Fibroblast of gingiva (primary cell): ENCODE results near the gene PLVAP.
A peak's percentile ranks its signal among the peaks of the same experiment; 100 is the strongest.

ENCODE experiments used
- DNase-seq: peaks from one replicate; pipeline ENCODE4 v3.0.0-alpha.2; 2011; ENCODE audit warnings: low read depth

PLVAP gene

GRCh38 chr19:17357078-17357666, 20.0 kb downstream of the PLVAP start:
- no peak for DNase-seq

DNA sequence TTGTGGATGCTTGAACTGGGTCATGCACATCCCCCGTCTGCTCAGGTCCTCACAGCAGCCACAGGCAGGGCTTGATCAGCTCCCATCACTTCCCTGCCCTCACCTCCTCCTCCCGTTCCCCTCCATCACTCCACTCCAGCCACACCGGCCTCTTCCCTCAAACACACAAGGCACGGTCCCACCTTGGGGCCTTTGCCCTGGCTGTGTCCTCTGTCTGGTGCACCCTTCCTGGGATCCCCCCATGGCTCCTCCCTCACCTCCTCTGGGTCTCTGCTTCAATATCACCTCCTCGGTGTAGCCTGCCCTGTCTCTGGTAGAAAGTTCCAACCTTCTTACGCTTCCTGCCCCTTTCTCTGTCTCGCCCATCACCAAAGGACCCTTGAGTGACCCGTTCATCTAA, 23.8 kb downstream of the PLVAP start:
- DNase-seq, result no peak

- no peak for DNase-seq
Measured at GRCh38 chr19:17352608-17353280, 24.4 kb downstream of the PLVAP start.

DNA sequence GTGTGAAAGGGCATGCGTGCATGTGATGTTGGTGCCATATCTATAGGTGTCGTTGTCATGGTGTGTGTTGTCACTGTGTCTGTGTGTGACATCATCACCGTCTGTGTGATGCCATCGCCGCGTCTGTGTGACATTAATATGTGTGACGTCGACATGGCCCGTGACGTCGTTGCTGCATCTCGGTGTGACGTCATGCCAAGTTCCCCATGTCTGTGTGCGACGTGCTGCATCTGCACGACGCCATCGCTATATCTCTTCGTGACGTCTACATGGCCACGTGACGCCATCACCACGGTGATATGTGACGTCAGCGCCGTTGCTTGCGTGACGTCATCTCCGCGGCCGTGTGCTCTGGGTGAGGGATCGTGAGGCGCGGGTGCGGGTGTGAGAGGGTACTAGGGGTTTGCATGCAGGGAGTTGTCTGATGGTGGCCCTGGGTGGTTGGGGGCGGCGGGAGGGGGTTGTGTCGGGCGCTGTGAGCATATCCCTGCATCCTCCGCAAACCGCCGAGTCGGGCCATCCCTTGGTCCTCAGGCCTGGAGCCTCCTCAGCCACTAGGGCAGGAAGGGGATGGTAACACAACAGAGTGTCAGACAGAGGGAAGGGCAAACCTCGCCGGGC, 25.2 kb downstream of the PLVAP start:
- no peak for DNase-seq

DNA sequence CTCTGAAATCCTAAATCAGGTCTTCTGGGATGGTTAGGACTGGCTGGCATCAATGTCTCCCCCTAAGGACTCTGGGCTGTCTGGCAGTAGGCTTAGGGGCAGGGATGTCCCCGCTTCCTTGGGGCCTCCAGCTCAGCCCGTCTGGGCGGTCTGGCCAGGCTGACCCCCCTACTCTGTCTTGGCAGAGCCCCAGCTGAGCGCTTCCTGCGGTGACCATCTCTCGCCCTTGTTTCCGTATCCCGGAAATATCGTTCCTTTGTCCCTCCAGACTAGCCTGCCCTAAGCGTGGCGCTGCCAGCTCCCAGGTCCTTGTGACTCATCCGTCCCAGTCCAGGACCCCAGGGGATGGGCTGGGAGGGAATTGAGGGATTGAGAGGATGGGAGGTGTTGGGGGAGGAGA, 28.4 kb downstream of the PLVAP start:
- DNase-seq, result peak; percentile 62

DNA sequence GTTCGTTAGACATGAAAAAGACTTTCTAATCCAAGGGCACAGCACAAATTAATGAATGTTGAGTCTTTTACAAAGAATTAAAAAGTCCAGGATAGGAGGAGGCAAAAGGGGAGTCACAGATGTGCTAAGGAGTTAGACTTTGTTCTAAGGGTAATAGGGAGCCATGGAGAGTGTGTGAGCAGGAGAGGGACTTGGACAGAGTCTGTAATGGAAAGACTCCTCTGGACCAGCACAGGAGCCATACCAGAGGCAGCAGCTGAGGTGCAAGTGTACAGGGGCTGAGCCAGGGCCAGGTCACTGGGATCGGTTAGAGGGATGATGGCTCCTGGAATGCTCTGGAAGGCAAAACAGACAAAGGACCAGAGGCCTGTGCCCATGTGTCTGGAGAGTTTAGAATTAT, 29.3 kb downstream of the PLVAP start:
- no peak for DNase-seq

DNA sequence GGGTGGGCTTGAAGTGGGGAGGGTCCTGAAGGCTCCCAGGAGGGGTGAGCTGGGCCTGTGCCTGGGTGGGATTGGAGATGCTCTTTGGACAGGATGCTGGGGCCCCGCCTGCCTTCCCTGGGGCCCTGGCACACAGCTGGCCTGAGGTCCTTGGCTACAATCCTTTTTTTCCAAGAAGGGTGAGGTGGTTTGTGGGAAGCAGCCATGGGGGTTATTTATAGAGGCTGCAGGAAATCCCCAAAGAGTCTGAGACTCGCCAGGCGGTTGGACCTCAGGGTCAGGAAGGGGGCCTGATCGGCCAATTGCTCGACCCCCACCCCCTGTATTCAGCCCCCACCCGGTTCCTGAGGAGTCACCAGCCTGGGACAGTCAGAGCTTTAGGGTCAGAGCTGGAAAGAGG, 29.8 kb downstream of the PLVAP start:
- no peak for DNase-seq

DNA sequence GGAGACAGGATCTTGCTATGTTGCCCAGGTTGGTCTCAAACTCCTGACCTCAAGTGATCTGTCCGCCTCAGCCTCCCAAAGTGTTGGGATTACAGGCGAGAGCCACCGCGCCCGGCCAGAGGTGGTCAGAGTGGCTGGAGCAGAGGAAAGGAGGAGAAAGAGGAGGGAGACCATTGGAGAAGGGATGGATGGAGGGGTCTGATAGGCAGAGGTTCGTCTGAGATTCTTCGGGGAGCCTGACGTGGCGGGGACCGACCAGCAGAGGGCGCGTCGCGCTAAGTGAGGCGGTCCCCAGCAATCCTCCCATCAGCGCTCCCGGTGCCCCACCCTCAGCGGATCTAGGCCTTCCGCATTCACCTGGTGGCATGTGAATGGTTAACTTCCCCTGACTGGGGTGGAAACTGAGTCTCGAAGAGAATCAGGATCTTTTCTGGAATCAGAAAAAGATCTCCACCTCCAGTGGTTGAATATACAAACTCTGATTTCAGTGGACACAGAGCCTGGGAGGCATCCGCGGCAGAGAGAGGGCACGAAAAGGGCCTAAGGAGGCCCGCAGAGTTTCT, 31.0 kb downstream of the PLVAP start:
- peak; percentile 40 for DNase-seq

DNA sequence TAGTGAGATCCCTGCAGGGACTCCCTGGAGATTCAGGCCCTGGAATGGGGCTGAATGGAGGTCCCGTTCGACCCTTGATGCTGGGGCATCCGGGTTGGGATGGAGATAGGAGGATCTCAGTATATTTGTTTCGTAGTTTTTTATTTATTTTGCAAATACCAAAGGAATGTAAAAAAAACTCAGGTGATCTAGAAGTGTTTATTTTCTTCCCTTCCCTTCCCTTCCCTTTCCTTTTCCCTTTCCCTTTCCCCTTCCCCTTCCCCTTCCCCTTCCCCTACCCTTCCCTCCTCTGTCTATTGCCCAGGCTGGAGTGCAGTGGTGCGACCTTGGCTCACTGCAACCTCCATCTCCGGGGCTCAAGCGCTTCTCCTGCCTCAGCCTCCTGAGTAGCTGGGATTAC, 35.3 kb downstream of the PLVAP start:
- no peak for DNase-seq

GRCh38 chr19:17341386-17341785, 35.8 kb downstream of the PLVAP start:
- DNase-seq, result no peak

GRCh38 chr19:17340871-17341357, 36.2 kb downstream of the PLVAP start:
- DNase-seq, result no peak

GRCh38 chr19:17340302-17340870, 36.8 kb downstream of the PLVAP start:
- no peak for DNase-seq

- no peak for DNase-seq
Measured at GRCh38 chr19:17339088-17339741, 37.9 kb downstream of the PLVAP start.

DNA sequence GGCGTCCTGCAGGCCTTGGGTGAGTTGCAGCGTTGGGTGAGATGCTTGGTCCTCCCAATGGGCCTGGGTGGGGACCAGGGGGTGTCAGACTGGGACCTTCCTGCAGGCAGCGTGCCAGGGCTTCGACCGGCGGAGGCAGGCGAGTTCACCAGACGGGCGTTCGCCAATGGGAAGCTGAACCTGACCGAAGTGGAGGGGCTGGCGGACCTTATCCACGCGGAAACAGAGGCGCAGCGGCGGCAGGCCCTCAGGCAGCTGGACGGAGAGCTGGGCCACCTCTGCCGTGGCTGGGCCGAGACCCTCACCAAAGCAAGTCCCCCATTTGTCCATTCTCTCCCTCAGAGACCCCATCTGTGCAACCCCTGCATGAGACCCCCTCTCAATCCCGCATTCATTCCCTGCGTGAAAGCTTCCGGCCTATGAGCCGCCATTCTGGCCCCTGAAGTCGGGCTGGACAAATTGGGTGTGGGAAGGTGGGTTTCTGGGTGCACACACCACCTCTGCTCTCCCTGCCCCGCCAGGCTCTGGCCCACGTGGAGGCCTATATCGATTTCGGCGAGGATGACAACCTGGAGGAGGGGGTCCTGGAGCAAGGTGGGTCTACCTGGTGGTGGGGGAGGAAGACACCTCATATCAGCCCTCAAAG, 38.6 kb downstream of the PLVAP start:
- DNase-seq, result no peak

GRCh38 chr19:17337675-17338432, 39.3 kb downstream of the PLVAP start:
- DNase-seq, result no peak

DNA sequence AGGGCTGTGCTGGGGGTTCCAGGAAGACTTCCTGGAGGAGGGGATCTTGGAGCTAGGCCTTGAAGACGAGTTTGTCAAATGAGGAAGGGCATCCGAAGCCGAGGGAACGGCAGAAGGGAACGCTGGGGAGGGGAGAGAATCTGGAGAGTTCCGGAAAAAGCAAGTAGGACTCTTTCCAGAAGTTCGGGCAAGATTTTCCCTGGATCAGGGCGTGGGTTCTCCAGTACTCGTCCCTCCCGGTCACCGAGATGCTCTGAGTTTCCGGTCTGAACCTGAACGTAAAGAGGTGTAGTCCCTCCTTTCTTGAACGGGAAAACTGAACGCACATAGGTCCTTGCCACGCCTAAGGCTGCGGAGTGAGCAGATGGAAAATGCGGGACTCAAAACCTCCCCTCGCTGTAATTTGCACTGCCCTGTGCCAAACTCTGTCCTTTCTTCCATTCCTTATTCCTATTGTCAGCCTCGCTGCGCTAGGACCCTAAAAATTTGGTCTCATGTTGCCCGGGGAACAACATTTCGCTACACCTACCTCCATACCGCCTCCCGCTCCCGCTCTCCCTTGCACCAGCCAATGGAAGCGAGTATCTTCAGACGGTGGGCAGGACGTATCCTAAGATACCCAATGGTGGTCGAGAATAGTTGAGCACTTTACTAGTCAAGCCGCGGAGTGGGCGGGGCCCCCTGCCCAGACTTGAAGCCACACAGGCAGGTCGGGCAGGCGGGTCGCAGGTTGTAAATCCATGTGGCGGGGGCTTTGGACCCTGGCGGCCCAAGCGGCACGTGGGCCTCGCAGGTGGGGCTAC, 40.1 kb downstream of the PLVAP start, which contains the start of gene GTPBP3:
Gene GTPBP3, plus strand, starts transcription at position 682 of the 803 bp plus-strand sequence. Its CDS starts 59 bp downstream, at position 741.
- DNase-seq, result peak; percentile 98

DNA sequence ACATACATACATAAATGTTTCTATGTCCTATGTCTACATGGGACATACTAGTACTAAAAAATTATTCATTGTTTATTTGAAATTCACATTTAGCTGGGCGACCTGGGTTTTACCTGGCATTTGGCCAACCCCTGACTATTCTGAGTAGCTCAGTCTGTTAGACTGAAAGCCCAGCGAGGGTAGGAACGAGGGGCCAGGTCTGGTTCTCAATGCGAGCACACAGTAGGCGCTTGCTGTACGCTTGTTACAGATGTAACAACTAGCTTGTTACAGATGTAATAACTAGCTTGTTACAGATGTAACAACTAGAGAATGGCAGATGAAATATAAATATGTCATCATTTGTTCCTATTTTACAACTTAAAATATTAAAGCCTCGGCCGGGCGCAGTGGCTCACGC, 41.6 kb downstream of the PLVAP start:
- DNase-seq, result no peak

DNA sequence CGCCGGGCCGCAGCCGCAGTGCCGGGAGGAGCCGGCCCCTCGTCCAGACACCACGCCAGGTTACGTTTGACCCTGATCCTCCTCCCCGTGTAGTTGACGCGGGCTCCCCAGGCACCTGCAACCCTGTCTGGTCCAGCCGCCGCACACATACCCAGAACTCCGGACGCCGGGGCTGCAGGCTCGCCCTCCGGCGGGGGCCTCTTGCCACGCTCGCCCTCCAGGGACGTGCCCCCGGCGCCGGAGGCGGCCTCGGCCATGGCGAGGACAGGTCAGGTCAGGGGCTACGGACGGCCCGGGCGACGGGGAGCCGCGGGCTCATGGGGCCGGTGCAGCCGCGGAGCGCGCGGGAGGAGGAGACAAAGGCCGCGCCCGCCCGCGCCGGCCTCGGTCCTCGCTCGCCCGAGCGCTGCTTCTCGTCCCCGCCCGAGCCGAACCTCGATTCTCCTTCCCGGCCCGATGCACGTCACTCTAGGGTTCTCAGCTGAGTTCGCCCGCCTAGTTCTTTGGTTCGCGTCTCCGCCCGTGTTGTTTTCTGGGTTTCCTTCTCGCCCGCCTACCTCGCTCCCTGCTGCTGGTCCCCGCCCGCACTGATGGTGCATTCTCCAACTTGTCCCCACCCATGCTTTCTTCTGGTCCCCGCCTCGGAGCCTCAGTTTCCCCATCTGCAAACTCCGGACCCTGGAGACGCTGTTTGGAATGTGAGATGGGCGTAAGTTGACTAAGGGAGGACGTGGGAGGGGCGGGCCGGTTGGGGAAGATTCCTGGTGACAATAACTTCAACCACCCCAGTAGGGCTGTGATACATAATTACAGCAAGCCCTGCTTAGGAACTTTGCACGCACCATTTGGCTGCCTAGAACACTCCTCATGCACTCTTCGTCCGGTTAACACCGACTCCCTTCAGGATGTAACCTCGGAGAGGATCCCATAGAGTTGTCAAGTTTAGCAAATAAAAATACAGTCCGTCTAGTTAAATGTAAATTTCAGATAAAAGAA, 42.4 kb downstream of the PLVAP start, which contains the start of gene ANO8:
Gene ANO8, minus strand, starts transcription at position 442 of the 996 bp plus-strand sequence. Its CDS starts 185 bp downstream, at position 257.
- DNase-seq, result peak; percentile 100
